Amniotic epithelial cell (primary cell): ENCODE measurements around the gene DND1.
A peak's percentile ranks its signal among the peaks of the same experiment; 100 is the strongest.
"Not testable (repeated sequence)": the region's sequence is repeated elsewhere in the genome, so short reads cannot be mapped to it uniquely, and the experiment has no call there.

Experiments
- DNase-seq: peaks from one replicate; pipeline ENCODE4 v3.0.0-alpha.2; 2010; ENCODE audit warnings: low read depth

The DND1 gene

DNA sequence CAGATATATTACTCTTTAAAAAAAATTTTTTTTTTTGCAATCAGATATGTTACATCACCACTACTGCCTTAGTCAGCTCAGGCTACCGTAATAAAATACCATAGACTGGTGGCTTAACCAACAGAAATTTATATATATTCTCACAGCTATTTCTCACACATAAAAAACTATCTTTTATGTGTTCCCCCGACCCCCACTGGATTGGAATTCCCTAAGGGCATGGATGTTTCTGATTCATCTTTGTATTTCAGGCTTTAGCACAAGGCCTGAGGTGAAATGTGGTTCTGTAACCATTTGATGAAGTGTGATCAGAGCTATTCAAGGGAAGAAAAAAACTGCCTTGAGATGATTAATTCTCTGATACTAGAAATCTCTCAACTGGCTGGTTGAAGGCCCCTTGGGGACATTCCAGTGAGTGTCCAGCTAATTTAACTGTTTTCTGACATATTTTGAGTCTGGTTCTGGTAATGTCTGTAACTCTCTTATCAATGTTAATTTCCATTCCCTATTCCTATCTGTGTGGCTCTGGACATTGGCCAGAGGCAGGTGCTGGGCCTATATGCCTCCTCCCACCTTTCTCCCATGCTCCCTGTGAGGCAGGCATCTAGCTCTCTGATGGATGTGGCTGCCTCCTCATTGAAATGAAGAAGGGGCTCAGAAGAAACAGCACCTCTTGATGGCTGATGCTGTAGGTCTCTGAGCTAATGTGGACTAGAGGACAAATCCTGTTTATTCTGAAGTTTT lies 42.9 kb downstream of the DND1 start:
- DNase-seq, result peak; percentile 47

DNA sequence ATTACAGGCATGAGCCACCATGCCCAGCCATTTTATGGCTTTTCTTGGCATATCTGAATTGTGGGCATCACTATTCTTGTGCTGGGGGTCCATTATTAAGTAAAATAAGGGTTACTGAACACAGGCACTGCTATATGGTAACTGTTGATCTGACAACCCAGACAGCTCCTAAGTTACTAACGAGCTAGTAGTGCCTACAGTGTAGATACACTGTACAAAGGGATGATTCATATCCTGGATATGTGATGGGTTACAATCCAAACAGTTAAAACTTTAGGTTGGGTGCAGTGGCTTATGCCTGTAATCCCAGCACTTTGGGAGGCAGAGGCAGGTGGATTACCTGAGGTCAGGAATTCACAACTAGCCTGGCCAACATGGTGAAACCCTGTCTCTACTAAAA lies 44.7 kb downstream of the DND1 start:
- DNase-seq, result no peak

DNA sequence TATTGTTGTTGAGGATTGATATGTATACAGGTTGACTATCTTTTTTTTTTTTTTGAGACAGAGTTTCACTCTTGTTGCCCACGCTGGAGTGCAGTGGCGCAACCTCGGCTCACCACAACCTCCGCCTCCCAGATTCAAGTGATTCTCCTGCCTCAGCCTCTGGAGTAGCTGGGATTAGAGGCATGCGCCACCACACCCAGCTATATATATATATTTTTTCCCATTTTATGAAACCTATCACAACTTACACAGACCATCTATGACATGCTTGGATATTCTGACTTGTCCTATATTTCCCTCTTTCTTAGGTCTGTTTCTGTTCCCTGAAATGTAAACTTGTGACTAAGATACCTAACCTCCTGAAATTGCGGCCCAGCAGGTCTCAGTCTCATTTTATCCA lies 45.4 kb downstream of the DND1 start:
- no peak for DNase-seq

DNA sequence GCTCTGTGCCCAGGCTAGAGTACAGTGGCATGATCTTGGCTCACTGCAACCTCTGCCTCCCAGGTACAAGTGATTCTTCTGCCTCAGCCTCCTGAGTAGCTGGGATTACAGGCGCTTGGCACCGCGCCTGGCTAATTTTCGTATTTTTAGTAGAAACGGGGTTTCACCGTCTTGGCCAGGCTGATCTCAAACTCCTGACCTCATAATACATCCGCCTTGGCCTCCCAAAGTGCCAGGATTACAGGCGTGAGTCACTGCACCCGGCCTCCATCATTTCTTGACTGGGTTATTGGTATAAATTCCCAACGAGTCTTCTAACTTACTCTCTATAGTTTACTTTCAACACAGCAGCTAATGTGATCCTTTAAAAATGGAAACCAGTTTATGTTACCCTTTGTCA lies 48.5 kb downstream of the DND1 start:
- not testable (repeated sequence) for DNase-seq

DNA sequence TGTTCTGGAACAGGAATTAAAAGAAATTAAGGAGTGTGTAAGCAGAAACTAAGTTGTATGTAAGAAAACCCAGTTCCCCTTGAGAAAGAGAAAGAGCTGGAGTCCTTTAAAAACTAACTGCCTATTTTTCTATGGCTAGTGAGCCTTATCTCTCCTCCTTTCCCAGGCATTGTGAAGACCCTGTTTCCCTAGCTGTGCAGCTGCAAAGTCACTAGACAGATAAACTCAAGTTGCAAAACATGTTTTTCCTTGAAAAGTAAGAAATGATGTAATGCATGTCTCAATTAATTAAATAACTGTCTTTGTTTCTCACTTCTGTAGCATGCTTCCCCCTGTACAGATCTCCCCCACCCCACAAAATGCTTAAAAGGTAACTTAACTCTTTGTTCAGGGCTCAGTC lies 50.3 kb downstream of the DND1 start:
- peak; percentile 55 for DNase-seq

DNA sequence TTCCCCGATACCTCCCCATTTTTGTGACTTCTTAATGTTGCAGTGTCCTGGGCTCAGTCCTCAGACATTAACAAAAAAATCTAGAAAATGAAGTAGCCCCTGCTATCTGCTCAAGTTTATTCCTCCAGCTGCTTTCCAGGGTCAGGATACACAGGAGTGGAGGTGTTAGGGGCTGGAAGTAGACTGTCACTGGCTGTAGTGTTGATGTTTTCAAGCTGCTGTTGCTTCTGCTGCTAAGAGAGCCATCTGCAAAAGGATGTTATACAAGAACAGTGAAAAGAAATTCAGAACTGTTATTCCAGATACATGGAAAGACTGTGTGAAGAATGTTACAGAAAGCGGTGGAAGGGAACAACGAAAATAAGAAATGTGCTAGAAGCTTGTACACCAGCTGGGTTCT lies 51.1 kb downstream of the DND1 start:
- DNase-seq, result no peak
